NCI-H2196 treated with DMSO at 0.1 percent for 48 hours (cell line): ENCODE data around the gene GAL3ST1.
"Not testable (repeated sequence)": the region's sequence is repeated elsewhere in the genome, so short reads cannot be mapped to it uniquely, and the experiment has no call there.

Experiments used
- DNase-seq: peaks from one replicate; lab custom pipeline; 2025; ENCODE audit not compliant: unreplicated experiment; lab: John Stamatoyannopoulos, UW

Gene GAL3ST1

GRCh38 chr22:30565341-30565740 lies 9.1 kb downstream of the GAL3ST1 start:
- no peak for DNase-seq

- DNase-seq = no peak
Observed at GRCh38 chr22:30564761-30565119, 9.7 kb downstream of the GAL3ST1 start.

GRCh38 chr22:30564045-30564760 lies 10.3 kb downstream of the GAL3ST1 start:
- DNase-seq = no peak

- no peak for DNase-seq
Observed at GRCh38 chr22:30562366-30562765, 12.1 kb downstream of the GAL3ST1 start.

GRCh38 chr22:30561402-30562189 lies 12.9 kb downstream of the GAL3ST1 start:
- DNase-seq = no peak

- DNase-seq = not testable (repeated sequence)
Observed at GRCh38 chr22:30560643-30561202, 13.7 kb downstream of the GAL3ST1 start.

- no peak for DNase-seq
Observed at GRCh38 chr22:30559889-30560288, 14.6 kb downstream of the GAL3ST1 start.

- no peak for DNase-seq
Observed at GRCh38 chr22:30557243-30557642, 17.2 kb downstream of the GAL3ST1 start.

GRCh38 chr22:30556388-30556787 lies 18.1 kb downstream of the GAL3ST1 start:
- DNase-seq = no peak

GRCh38 chr22:30555282-30556210 lies 18.9 kb downstream of the GAL3ST1 start:
- DNase-seq = no peak

GRCh38 chr22:30553971-30554370 lies 20.5 kb downstream of the GAL3ST1 start:
- DNase-seq = no peak

- DNase-seq = no peak
Observed at GRCh38 chr22:30552719-30553118, 21.7 kb downstream of the GAL3ST1 start.

- not testable (repeated sequence) for DNase-seq
Observed at GRCh38 chr22:30551813-30552212, 22.7 kb downstream of the GAL3ST1 start.

- no peak for DNase-seq
Observed at GRCh38 chr22:30547188-30547587, 27.3 kb downstream of the GAL3ST1 start.

GRCh38 chr22:30546616-30547015 lies 27.8 kb downstream of the GAL3ST1 start, which contains the start of gene SEC14L6:
TSS of gene SEC14L6 (minus strand) at chr22:30546741. CDS start at chr22:30546682, 59 bp downstream.
- DNase-seq = no peak

- DNase-seq = no peak
Observed at GRCh38 chr22:30542811-30543188, 31.7 kb downstream of the GAL3ST1 start.

GRCh38 chr22:30541961-30542810 lies 32.3 kb downstream of the GAL3ST1 start:
- no peak for DNase-seq

- DNase-seq = not testable (repeated sequence)
Observed at GRCh38 chr22:30541511-30541910, 33.0 kb downstream of the GAL3ST1 start.

- DNase-seq = no peak
Observed at GRCh38 chr22:30539368-30539767, 35.1 kb downstream of the GAL3ST1 start.

GRCh38 chr22:30538280-30538679 lies 36.2 kb downstream of the GAL3ST1 start:
- no peak for DNase-seq
